Peyer's patch (tissue), 4 donors: Measurements from ENCODE around the gene AP4B1.

ENCODE experiments used
- POLR2A ChIP-seq, 2 donors: fragments of 450-650 bp; IDR thresholded peaks; one replicate each; pipeline ENCODE4 v1.5.1; 2017; ENCODE audit warnings: antibody characterized with exemption in 2 of 2, mild to moderate bottlenecking in 2 of 2, moderate library complexity in 2 of 2
- TF ChIP-seq, protein P1 (sequence below), 6 experiments: fragments of 450-650 bp in 4 of 6; fragments of 200-600 bp in 2 of 6; sonication (generic) in 1 of 6; IDR thresholded peaks; one replicate each; pipeline ENCODE4 v1.5.1; 2017 to 2019; ENCODE audit warnings: antibody characterized with exemption in 6 of 6, mild to moderate bottlenecking in 3 of 6, moderate library complexity in 1 of 6

- TF ChIP-seq, protein P1, sequence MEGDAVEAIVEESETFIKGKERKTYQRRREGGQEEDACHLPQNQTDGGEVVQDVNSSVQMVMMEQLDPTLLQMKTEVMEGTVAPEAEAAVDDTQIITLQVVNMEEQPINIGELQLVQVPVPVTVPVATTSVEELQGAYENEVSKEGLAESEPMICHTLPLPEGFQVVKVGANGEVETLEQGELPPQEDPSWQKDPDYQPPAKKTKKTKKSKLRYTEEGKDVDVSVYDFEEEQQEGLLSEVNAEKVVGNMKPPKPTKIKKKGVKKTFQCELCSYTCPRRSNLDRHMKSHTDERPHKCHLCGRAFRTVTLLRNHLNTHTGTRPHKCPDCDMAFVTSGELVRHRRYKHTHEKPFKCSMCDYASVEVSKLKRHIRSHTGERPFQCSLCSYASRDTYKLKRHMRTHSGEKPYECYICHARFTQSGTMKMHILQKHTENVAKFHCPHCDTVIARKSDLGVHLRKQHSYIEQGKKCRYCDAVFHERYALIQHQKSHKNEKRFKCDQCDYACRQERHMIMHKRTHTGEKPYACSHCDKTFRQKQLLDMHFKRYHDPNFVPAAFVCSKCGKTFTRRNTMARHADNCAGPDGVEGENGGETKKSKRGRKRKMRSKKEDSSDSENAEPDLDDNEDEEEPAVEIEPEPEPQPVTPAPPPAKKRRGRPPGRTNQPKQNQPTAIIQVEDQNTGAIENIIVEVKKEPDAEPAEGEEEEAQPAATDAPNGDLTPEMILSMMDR (IDR thresholded peaks at IDR 0.05) = no peak
- no peak for TF ChIP-seq POLR2A (IDR thresholded peaks at IDR 0.05)
These were observed 43.7 kb downstream of the AP4B1 start for GRCh38 chr1:113860891-113861290.
